RPMI7951 (cell line): ENCODE measurements around the gene PPP2R3A. TPM values are rescaled to one million over a fixed set of nuclear protein-coding genes. Genes with fewer than 3 reads are reported as not detected.
"Not testable (repeated sequence)": the region's sequence is repeated elsewhere in the genome, so short reads cannot be mapped to it uniquely, and the experiment has no call there.

Experiments used
- DNase-seq: peaks from one replicate; pipeline ENCODE4 v3.0.0-alpha.2; 2012; ENCODE audit warnings: low read depth
- total RNA-seq: library from RNA; depleted of rRNA; stranded (reverse); fragments of >200 nt; shearing (Covaris generic); gene quantifications from 2 replicates; pipeline ENCODE4 v1.2.3, GENCODE V29; 2014

PPP2R3A gene
- total RNA-seq, 1 experiment from 2014 or later, result 15.1 TPM

GRCh38 chr3:136023264-136023978, 57.9 kb downstream of the PPP2R3A start:
- no peak for DNase-seq

DNA sequence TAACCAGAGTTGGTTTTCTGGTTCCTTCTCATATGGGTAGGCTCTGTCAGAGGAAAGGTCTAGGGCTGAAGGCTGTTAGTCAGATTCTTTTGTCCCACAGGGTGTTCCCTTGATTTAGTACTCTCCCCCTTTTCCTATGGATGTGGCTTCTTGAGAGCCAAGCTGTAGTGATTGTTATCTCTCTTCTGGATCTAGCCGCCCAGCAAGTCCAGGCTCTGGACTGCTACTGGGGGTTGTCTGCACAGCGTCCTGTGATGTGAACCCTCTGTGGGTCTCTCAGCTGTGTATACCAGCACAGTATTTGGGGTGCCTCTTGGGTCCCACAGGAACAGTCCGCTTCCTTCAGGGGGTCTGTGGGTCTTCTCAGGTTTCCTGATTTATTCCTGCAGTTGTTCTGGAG, 70.8 kb downstream of the PPP2R3A start:
- DNase-seq, result no peak

- DNase-seq, result no peak
These were observed 73.1 kb downstream of the PPP2R3A start for GRCh38 chr3:136038668-136039067.

DNA sequence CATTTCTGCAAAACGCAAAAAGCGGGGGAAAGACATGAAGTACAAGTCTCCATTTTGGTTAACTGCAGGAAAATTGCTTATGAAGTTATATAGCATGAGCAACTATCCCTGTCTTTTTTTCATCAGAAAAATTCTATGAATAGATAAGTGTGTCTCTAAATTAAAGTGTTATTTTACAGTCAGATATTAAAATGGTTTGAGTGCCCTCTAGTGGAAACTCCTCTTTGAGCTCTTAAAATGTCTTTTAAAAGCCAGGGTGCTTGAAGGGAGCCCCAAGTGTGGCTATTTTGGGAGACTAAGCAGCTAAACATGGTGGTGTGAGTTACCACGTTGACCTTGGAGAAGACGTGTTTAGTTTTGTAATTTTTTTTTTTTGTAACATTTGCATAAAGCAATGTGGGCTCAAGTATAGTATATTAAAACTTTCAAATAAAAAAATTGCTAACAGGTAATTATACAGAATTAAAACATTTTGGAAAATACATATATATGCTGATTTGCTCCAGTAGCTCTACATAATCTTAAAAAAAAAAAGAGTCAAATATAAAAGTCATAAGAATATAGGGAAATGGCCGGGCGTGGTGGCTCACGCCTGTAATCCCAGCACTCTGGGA, 77.2 kb downstream of the PPP2R3A start:
- DNase-seq, result peak; percentile 68

DNA sequence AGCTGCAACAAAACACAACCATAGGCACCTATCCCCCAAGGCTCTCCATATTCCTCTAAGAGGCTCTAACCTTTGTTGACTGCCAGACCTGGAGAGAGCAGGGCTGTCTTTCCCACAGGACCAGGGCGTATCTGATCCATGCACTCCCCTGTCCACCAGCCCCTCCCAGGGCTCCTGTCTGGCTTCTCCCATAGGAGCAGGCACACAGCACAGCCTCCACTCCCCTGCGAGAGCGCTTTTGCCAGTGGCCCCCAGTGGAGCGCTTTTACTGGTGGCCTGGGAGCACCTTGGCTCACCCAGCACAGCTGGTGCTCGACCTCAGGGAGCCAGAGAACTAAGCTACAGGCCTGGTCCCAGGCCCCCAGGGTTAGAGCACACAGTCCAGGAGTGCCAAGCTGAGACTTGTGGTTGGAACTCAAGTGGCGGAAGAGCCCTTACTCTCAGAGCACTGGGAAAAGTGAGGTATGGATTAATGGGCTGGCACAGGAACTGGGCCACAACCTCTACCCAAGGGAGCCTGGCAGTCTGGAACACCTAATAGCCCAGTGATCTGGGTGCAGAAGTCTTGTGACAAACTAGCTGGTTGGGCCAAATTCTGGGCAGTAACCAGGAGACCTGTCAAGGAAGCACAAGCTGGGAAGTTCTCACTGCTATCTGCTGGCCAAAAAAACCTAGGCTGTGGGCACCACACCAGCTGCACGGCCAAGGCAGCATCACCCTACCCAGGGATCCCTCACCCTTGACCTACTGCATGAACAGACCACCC, 79.6 kb downstream of the PPP2R3A start:
- DNase-seq, result no peak

- DNase-seq, result no peak
These were observed 82.5 kb downstream of the PPP2R3A start for GRCh38 chr3:136048068-136048467.

- no peak for DNase-seq
These were observed 84.7 kb downstream of the PPP2R3A start for GRCh38 chr3:136050250-136050649.

DNA sequence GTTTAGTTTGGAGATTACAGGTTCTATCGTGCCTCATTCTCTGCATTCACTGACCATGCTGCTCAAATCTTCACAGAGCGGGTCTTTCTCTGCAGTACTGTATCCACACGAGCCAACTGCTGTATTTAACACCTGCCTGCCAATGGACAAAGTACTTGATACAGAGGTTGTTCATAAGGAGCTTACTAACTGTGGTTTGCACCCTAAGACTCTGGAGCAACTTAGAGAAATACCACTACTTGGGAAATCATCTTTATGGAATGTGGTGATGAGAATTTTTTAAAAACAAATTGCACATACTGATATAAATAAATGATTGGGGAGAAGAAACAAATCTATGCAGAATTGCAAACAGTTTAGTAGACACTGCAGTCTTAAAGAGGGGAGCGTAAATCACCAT, 90.0 kb downstream of the PPP2R3A start:
- no peak for DNase-seq

DNA sequence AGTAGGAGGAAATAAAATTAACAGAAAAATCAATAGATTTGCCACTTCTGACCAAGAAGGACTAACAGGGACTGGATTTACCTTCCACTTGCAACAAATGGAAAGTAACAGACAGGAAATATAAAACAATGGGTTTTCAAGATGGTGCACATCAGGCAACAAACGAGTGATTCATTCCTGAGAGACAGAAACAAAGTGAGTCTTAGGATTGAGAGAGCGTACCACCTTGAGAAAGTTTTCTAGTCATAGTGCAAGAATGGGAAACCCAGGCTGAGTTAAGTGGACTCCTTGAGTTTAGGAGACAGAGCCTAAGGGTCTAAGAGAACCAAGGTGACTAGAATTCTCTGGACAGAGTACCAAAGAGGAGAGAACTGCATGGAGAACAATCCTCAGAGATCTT, 101.7 kb downstream of the PPP2R3A start:
- peak; percentile 8 for DNase-seq

- peak; percentile 81 for DNase-seq
These were observed 103.2 kb downstream of the PPP2R3A start for GRCh38 chr3:136068708-136069107.

DNA sequence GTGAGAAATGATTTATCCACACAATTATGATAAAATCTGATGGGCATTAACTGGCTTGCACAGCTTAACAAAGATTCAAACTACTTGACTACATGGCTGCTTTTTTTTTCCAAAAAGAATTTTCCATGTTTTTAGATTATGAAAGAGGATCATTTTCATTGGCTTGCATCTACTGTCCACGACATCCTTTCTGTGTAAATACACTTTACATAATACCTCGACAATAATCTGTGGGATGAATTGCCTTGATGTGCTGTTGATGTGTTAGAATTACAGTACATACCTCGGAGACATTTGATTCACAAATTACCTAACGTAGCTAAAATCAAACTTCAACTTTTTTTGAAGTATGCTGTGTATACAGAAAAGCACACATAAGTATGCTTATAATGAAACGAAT, 104.4 kb downstream of the PPP2R3A start:
- DNase-seq, result no peak

GRCh38 chr3:136070334-136070733, 104.8 kb downstream of the PPP2R3A start:
- peak; percentile 90 for DNase-seq

GRCh38 chr3:136070953-136071949, 105.7 kb downstream of the PPP2R3A start:
- peak; percentile 94 for DNase-seq

DNA sequence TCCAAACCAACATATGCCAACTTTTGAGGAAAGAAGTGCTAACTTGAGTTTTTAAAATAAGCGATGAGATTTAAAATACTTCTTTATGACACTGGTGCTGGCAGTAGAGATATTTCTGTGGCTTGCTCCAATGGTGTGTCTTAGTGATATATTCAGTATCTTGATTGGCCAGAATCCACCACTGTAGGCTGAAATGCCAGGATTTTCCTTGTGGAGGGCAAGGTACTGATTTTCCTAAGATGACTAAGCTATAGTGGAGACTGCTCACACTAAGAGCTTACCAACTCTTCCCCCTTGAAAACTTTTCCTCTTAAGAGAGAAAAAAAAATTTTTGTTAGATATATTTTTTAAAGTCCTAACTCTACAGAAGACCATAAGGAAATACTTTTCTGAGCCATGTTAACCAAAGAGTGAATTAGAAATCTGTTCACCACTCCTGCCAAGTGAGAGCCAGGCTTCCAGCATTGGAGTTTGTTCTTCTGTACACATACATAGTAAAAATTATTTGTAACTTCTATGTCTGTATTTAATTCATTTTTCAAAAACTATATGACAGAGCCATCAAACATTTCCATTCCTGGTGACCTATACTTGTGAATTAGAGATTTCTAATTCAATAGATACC, 109.1 kb downstream of the PPP2R3A start:
- peak; percentile 12 for DNase-seq

GRCh38 chr3:136075218-136075808, 109.8 kb downstream of the PPP2R3A start:
- peak; percentile 70 for DNase-seq

DNA sequence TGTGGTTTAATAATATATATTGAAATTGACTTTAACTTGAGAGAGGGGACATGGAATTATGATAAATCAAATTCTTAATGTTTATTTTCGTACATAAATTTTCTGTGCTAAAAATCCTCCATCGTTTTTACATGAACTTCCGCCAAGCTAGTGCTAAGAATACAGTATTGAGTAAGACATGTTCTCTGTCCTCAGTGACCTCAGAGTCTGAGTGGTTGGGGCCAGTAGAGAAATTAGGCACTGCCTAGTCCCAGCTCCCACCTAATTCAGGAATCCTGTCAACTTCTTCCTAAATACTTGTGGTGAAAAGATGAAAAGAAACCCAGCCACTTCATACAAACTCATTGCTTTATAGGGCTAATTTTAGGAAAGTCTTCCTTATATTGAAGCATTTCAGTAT, 110.3 kb downstream of the PPP2R3A start:
- peak; percentile 9 for DNase-seq

- peak; percentile 24 for DNase-seq
These were observed 113.2 kb downstream of the PPP2R3A start for GRCh38 chr3:136078421-136079364.

DNA sequence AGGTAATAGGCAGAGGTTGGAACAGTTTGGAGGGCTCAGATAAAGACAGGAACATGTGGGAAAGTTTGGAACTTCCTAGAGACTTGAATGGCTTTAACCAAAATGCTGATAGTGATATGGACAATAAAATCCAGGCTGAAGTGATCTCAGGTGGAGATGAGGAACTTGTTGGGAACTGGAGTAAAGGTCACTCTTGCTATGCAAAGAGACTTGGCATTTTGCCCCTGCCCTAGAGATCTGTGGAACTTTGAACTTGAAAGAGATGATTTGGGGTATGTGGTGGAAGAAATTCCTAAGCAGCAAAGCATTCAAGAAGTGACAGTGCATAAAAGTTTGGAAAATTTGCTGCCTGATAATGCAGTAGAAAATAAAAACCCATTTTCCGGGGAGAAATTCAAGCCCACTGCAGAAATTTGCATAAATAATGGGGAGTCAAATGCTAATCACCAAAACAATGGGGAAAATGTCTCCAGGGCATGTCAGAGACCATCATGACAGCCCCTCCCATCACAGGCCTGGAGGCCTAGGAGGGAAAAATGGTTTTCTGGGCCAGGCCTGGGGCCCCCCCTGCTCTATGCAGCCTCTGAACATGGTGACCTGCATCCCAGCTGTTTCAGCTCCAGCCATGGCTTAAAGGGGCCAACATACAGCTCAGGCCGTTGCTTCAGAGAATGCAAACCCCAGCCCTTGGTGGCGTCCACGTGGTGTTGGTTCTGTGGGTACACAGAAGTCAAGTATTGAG, 118.3 kb downstream of the PPP2R3A start:
- not testable (repeated sequence) for DNase-seq

GRCh38 chr3:136085067-136085466, 119.5 kb downstream of the PPP2R3A start:
- DNase-seq, result not testable (repeated sequence)
